ENCODE data around the gene TRIM45.
A peak's percentile ranks its signal among the peaks of the same experiment; 100 is the strongest.

TRIM45 gene

GRCh38 chr1:117098287-117098890, 23.2 kb downstream of the TRIM45 start:
- H2BK12ac ChIP-seq (ENCODE audit: low read length in 2 of 2) = no peak overlapping the region
- no peak overlapping the region for H2AFZ ChIP-seq (ENCODE audit: low read depth, low read length)
- H3K9me3 ChIP-seq (ENCODE audit: control insufficient read depth, low read length) = no peaks in the 10 kb centered on the region
- H3K4me2 ChIP-seq (ENCODE audit: low read length, poor library complexity, severe bottlenecking) = no peak overlapping the region
- H3K27me3 ChIP-seq (ENCODE audit: control insufficient read depth in 1 of 2, insufficient read depth in 1 of 2, low read length in 2 of 2) = no peaks in the 10 kb centered on the region
- H4K91ac ChIP-seq (ENCODE audit: low read length) = no peak overlapping the region
- no peak overlapping the region for H3K14ac ChIP-seq (ENCODE audit: low read length in 2 of 2)
- H2BK15ac ChIP-seq (ENCODE audit: low read depth, poor library complexity, severe bottlenecking) = no peak overlapping the region
- peaks cover 5% of the 10 kb centered on the region for H3K4me1 ChIP-seq (ENCODE audit: control insufficient read depth, insufficient read depth, low read depth, low read length)
- H2BK120ac ChIP-seq (ENCODE audit: low read depth, low read length) = no peak overlapping the region
- no peak overlapping the region for H3K4me3 ChIP-seq (ENCODE audit: insufficient read depth in 1 of 2, low read depth in 1 of 2, low read length in 2 of 2)
- no peak overlapping the region for H2AK5ac ChIP-seq (ENCODE audit: low read length, severe bottlenecking)
- H3K4ac ChIP-seq (ENCODE audit: low read depth in 1 of 2, low read length in 2 of 2) = no peak overlapping the region
- no peaks in the 10 kb centered on the region for H3K79me1 ChIP-seq (replicated peaks; ENCODE audit: low read length, poor library complexity, severe bottlenecking)
- WGBS = 100% methylated on average over 3 of the region's 4 CpGs
- peaks cover 4 to 37% of the 10 kb centered on the region in 2 experiments for H3K36me3 ChIP-seq (ENCODE audit: control insufficient read depth in 1 of 2, insufficient read depth in 2 of 2, low read depth in 1 of 2, low read length in 2 of 2)
- H2BK5ac ChIP-seq (ENCODE audit: low read depth, low read length, poor library complexity, severe bottlenecking) = no peak overlapping the region
- no peak overlapping the region for H3K27ac ChIP-seq (ENCODE audit: low read length, poor library complexity, severe bottlenecking)
- H3K23ac ChIP-seq (ENCODE audit: low read length in 2 of 2) = no peak overlapping the region
- H3K9ac ChIP-seq (ENCODE audit: low read length) = no peak overlapping the region
- H4K8ac ChIP-seq (ENCODE audit: low read length) = no peak overlapping the region
- no peak for DNase-seq
- no peak overlapping the region for H3K18ac ChIP-seq (ENCODE audit: low read depth in 1 of 2, low read length in 2 of 2)

GRCh38 chr1:117097443-117097842, 24.1 kb downstream of the TRIM45 start:
- H4K8ac ChIP-seq (ENCODE audit: low read length) = no peak overlapping the region
- no peaks in the 10 kb centered on the region for H3K9me3 ChIP-seq (ENCODE audit: control insufficient read depth, low read length)
- no peak overlapping the region for H3K18ac ChIP-seq (ENCODE audit: low read depth in 1 of 2, low read length in 2 of 2)
- no peak overlapping the region for H3K4ac ChIP-seq (ENCODE audit: low read depth in 1 of 2, low read length in 2 of 2)
- peak; percentile 31 for DNase-seq
- peaks cover 10% of the 10 kb centered on the region for H3K4me1 ChIP-seq (ENCODE audit: control insufficient read depth, insufficient read depth, low read depth, low read length)
- H3K4me2 ChIP-seq (ENCODE audit: low read length, poor library complexity, severe bottlenecking) = no peak overlapping the region
- no peak overlapping the region for H3K14ac ChIP-seq (ENCODE audit: low read length in 2 of 2)
- no peak overlapping the region for H3K23ac ChIP-seq (ENCODE audit: low read length in 2 of 2)
- H3K27me3 ChIP-seq (ENCODE audit: control insufficient read depth in 1 of 2, insufficient read depth in 1 of 2, low read length in 2 of 2) = no peaks in the 10 kb centered on the region
- H3K27ac ChIP-seq (ENCODE audit: low read length, poor library complexity, severe bottlenecking) = no peak overlapping the region
- no peak overlapping the region for H2BK15ac ChIP-seq (ENCODE audit: low read depth, poor library complexity, severe bottlenecking)
- H2AFZ ChIP-seq (ENCODE audit: low read depth, low read length) = no peak overlapping the region
- 93% methylated on average over 4 of the region's 4 CpGs for WGBS
- H3K79me1 ChIP-seq (replicated peaks; ENCODE audit: low read length, poor library complexity, severe bottlenecking) = no peaks in the 10 kb centered on the region
- no peak overlapping the region for H4K91ac ChIP-seq (ENCODE audit: low read length)
- peaks cover 4 to 28% of the 10 kb centered on the region in 2 experiments for H3K36me3 ChIP-seq (ENCODE audit: control insufficient read depth in 1 of 2, insufficient read depth in 2 of 2, low read depth in 1 of 2, low read length in 2 of 2)
- no peak overlapping the region for H2BK120ac ChIP-seq (ENCODE audit: low read depth, low read length)
- H2BK5ac ChIP-seq (ENCODE audit: low read depth, low read length, poor library complexity, severe bottlenecking) = no peak overlapping the region
- no peak overlapping the region for H2AK5ac ChIP-seq (ENCODE audit: low read length, severe bottlenecking)
- no peak overlapping the region for H2BK12ac ChIP-seq (ENCODE audit: low read length in 2 of 2)
- no peak overlapping the region for H3K4me3 ChIP-seq (ENCODE audit: insufficient read depth in 1 of 2, low read depth in 1 of 2, low read length in 2 of 2)
- no peak overlapping the region for H3K9ac ChIP-seq (ENCODE audit: low read length)

- H3K18ac ChIP-seq (ENCODE audit: low read depth in 1 of 2, low read length in 2 of 2) = no peak overlapping the region
- no peak overlapping the region for H3K23ac ChIP-seq (ENCODE audit: low read length in 2 of 2)
- H3K4me2 ChIP-seq (ENCODE audit: low read length, poor library complexity, severe bottlenecking) = no peak overlapping the region
- H3K4me1 ChIP-seq (ENCODE audit: control insufficient read depth, insufficient read depth, low read depth, low read length) = peaks cover 10% of the 10 kb centered on the region
- no peak overlapping the region for H3K4me3 ChIP-seq (ENCODE audit: insufficient read depth in 1 of 2, low read depth in 1 of 2, low read length in 2 of 2)
- H2BK5ac ChIP-seq (ENCODE audit: low read depth, low read length, poor library complexity, severe bottlenecking) = no peak overlapping the region
- no peak overlapping the region for H2BK15ac ChIP-seq (ENCODE audit: low read depth, poor library complexity, severe bottlenecking)
- no peak overlapping the region for H4K8ac ChIP-seq (ENCODE audit: low read length)
- H3K79me1 ChIP-seq (replicated peaks; ENCODE audit: low read length, poor library complexity, severe bottlenecking) = no peaks in the 10 kb centered on the region
- H4K91ac ChIP-seq (ENCODE audit: low read length) = no peak overlapping the region
- H2AFZ ChIP-seq (ENCODE audit: low read depth, low read length) = no peak overlapping the region
- H2AK5ac ChIP-seq (ENCODE audit: low read length, severe bottlenecking) = no peak overlapping the region
- H3K14ac ChIP-seq (ENCODE audit: low read length in 2 of 2) = no peak overlapping the region
- no peak overlapping the region for H2BK120ac ChIP-seq (ENCODE audit: low read depth, low read length)
- H3K9ac ChIP-seq (ENCODE audit: low read length) = no peak overlapping the region
- H3K27ac ChIP-seq (ENCODE audit: low read length, poor library complexity, severe bottlenecking) = no peak overlapping the region
- H3K27me3 ChIP-seq (ENCODE audit: control insufficient read depth in 1 of 2, insufficient read depth in 1 of 2, low read length in 2 of 2) = no peaks in the 10 kb centered on the region
- H2BK12ac ChIP-seq (ENCODE audit: low read length in 2 of 2) = no peak overlapping the region
- H3K36me3 ChIP-seq (ENCODE audit: control insufficient read depth in 1 of 2, insufficient read depth in 2 of 2, low read depth in 1 of 2, low read length in 2 of 2) = peaks cover 4 to 24% of the 10 kb centered on the region in 2 experiments
- WGBS = 97% methylated on average over 3 of the region's 3 CpGs
- DNase-seq = no peak
- H3K4ac ChIP-seq (ENCODE audit: low read depth in 1 of 2, low read length in 2 of 2) = no peak overlapping the region
- no peaks in the 10 kb centered on the region for H3K9me3 ChIP-seq (ENCODE audit: control insufficient read depth, low read length)
Observed at GRCh38 chr1:117096951-117097408, 24.6 kb downstream of the TRIM45 start.

- Histone ChIP-seq H3K27me3 (ENCODE audit: control insufficient read depth in 1 of 2, insufficient read depth in 1 of 2, low read length in 2 of 2) (no peaks in the 10 kb centered on the region), H3K79me1 (replicated peaks; ENCODE audit: low read length, poor library complexity, severe bottlenecking) (no peaks in the 10 kb centered on the region), H3K4me1 (ENCODE audit: control insufficient read depth, insufficient read depth, low read depth, low read length) (peaks cover 10% of the 10 kb centered on the region), H2AFZ (ENCODE audit: low read depth, low read length) (no peak overlapping the region), H2AK5ac (ENCODE audit: low read length, severe bottlenecking) (peak overlapping the region; percentile 61), H2BK120ac (ENCODE audit: low read depth, low read length) (no peak overlapping the region), H3K9me3 (ENCODE audit: control insufficient read depth, low read length) (no peaks in the 10 kb centered on the region), H3K27ac (ENCODE audit: low read length, poor library complexity, severe bottlenecking) (no peak overlapping the region), H3K4me2 (ENCODE audit: low read length, poor library complexity, severe bottlenecking) (no peak overlapping the region), H4K91ac (ENCODE audit: low read length) (peak overlapping the region; percentile 35), H4K8ac (ENCODE audit: low read length) (no peak overlapping the region), H3K4me3 (ENCODE audit: insufficient read depth in 1 of 2, low read depth in 1 of 2, low read length in 2 of 2) (no peak overlapping the region), H3K18ac (ENCODE audit: low read depth in 1 of 2, low read length in 2 of 2) (no peak overlapping the region), H3K4ac (ENCODE audit: low read depth in 1 of 2, low read length in 2 of 2) (peak overlapping the region in 1 of 2 experiments; percentile 44), H2BK12ac (ENCODE audit: low read length in 2 of 2) (peak overlapping the region in 1 of 2 experiments; percentile 35), H3K14ac (ENCODE audit: low read length in 2 of 2) (no peak overlapping the region), H2BK15ac (ENCODE audit: low read depth, poor library complexity, severe bottlenecking) (peak overlapping the region; percentile 26), H3K36me3 (ENCODE audit: control insufficient read depth in 1 of 2, insufficient read depth in 2 of 2, low read depth in 1 of 2, low read length in 2 of 2) (peaks cover 3 to 32% of the 10 kb centered on the region in 2 experiments), H2BK5ac (ENCODE audit: low read depth, low read length, poor library complexity, severe bottlenecking) (peak overlapping the region; percentile 39), H3K9ac (ENCODE audit: low read length) (no peak overlapping the region), H3K23ac (ENCODE audit: low read length in 2 of 2) (peak overlapping the region in 1 of 2 experiments; percentile 49)
- 84% methylated on average over 6 of the region's 7 CpGs for whole genome bisulfite sequencing
- no peak for DNase-seq
Observed at GRCh38 chr1:117094841-117095604, 26.5 kb downstream of the TRIM45 start.

Data from mesenchymal stem cell (in vitro differentiated cells and primary cell).